Activated naive CD8-positive, alpha-beta T cell treated with anti-CD3 and anti-CD28 coated beads, Interleukin-2, amount 50 U/mL, for 24 hours (primary cell): Measurements from ENCODE around the gene RPS21.
"Not testable (repeated sequence)": the region's sequence is repeated elsewhere in the genome, so short reads cannot be mapped to it uniquely, and the experiment has no call there.

Experiments
- ATAC-seq: fragments of 150-1000 bp; cut with Tn5 transposase; one replicate; pipeline ENCODE4 v1.10.0; 2021
- DNase-seq: peaks from one replicate; pipeline ENCODE4 v3.0.0; 2021
- H3K27ac Mint-ChIP-seq: one replicate; pipeline ENCODE4 v1.8.0; 2021; ENCODE audit warnings: mild to moderate bottlenecking, mixed read lengths
- H3K27me3 Mint-ChIP-seq: one replicate; pipeline ENCODE4 v1.8.0; 2021; ENCODE audit warnings: mixed read lengths
- H3K36me3 Mint-ChIP-seq: one replicate; pipeline ENCODE4 v1.8.0; 2021; ENCODE audit warnings: low read depth, mixed read lengths
- H3K4me1 Mint-ChIP-seq: one replicate; pipeline ENCODE4 v1.8.0; 2021; ENCODE audit warnings: mixed read lengths
- H3K4me3 Mint-ChIP-seq: one replicate; pipeline ENCODE4 v1.8.0; 2021; ENCODE audit warnings: mild to moderate bottlenecking, moderate library complexity, mixed read lengths
- H3K9me3 Mint-ChIP-seq: one replicate; pipeline ENCODE4 v1.8.0; 2021; ENCODE audit warnings: mixed read lengths

RPS21 gene

DNA sequence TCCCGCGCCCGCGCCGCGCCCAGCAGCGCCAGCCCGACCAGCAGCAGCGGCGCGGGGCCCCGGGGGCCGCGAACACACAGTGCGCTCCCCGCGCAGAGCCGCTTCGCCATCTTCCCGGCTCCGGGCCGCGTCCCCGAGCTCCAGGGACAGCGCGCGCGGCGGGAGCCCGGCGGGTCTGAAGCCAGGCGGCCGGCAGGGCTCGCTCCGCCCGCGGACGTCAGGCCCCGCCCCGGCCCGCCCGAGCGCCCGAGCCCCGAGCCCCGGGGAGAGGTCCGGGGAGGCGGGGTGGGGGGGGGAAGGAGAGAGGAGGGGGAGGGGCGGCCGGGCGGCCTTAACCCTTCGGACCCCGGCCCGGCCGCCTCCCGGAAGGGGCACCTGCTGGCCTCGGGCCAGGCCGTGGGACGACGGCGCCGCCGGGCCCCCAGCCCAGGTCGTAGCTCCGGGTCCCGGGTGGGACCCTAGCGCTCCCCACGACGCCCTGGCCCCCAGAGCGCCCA lies 19.7 kb upstream of the RPS21 start, which contains the start of gene LAMA5:
Gene LAMA5, minus strand, starts transcription at position 177 of the 497 bp plus-strand sequence. Its CDS starts 67 bp downstream, at position 110.
- Mint-ChIP-seq H3K27ac (no peak within 1 kb of the TSS), H3K36me3 (no peaks in the 10 kb centered on the region), H3K4me3 (peak within 1 kb of the TSS; percentile 26), H3K9me3 (no peaks in the 10 kb centered on the region), H3K27me3 (peaks cover 26% of the 10 kb centered on the region), H3K4me1 (peaks cover 13% of the 10 kb centered on the region)
- DNase-seq: no peak
- ATAC-seq: no peak

DNA sequence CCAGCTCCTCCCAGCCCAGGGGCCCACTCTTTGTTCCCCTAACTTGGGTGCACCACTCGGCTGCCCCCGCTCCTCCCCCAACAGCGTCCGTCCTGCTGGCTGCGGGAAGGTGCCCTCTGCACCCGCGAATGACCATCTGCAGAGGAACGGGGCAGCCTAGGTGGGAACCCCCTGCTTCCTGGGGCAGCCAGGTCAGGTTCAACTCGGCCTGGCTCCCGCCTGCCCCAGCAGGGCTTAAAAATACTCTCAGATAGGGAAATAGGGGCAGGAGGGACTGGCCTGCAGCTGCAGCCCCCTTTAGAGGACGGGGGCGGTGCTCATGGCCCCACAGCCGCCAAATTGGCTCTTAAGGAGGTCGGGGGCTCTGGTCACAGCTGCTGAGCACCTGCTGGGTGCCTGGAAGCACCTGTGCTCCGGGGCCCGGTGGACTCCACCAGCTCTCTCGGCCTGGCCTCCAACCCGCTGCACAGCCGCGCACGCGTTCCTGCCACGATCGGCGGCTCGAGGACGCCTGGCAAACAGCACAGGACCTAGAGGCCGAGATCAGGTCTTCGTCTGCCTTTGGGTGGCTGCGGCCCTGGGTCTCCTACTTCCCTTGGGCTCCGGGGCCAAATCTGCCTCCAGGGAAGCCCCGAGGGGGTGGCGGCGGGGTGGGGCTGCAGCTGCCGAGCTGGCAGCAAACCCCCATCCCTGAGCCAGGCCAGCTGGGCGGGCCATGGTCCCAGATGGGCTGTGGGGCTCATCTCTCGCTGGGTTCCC lies 19.1 kb upstream of the RPS21 start:
- H3K27ac Mint-ChIP-seq: no peak overlapping the region
- no peaks in the 10 kb centered on the region for H3K36me3 Mint-ChIP-seq
- peak overlapping the region; percentile 26 for H3K4me3 Mint-ChIP-seq
- H3K27me3 Mint-ChIP-seq: peaks cover 27% of the 10 kb centered on the region
- H3K4me1 Mint-ChIP-seq: peaks cover 13% of the 10 kb centered on the region
- H3K9me3 Mint-ChIP-seq: no peaks in the 10 kb centered on the region
- ATAC-seq (no peak), DNase-seq (no peak)

DNA sequence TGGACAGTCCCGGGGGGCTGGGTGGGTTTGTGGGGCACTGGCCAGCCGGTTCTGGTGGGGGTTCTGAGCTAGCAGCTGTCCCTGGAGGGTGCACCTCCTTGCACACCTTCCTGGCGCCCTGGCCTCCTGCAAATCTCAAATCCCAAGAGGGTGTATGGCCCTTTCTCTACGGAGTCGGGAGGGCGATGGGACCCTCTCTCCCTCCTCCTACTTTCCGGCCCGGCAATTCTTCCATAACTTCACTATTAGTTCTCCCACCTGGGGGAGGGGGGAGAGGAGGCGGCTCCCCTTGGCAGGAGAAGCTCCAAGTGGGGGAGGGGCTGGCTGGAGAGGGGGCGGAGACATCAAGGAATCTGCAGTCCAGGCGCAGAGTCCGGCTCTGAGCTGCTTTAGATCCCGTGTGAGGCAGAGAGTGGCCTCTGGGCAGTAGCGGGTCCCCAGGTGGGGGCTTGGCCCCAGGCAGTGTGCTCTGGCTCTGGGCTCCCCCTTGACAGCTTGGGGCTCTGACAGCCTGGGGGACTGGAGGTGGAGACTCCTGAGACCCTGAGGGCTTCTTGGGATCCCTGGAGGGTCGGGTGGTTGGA lies 18.4 kb upstream of the RPS21 start:
- H3K27ac Mint-ChIP-seq: no peak overlapping the region
- H3K9me3 Mint-ChIP-seq: no peaks in the 10 kb centered on the region
- H3K4me3 Mint-ChIP-seq: no peak overlapping the region
- no peaks in the 10 kb centered on the region for H3K36me3 Mint-ChIP-seq
- peaks cover 13% of the 10 kb centered on the region for H3K4me1 Mint-ChIP-seq
- DNase-seq: no peak
- peaks cover 31% of the 10 kb centered on the region for H3K27me3 Mint-ChIP-seq
- no peak for ATAC-seq

DNA sequence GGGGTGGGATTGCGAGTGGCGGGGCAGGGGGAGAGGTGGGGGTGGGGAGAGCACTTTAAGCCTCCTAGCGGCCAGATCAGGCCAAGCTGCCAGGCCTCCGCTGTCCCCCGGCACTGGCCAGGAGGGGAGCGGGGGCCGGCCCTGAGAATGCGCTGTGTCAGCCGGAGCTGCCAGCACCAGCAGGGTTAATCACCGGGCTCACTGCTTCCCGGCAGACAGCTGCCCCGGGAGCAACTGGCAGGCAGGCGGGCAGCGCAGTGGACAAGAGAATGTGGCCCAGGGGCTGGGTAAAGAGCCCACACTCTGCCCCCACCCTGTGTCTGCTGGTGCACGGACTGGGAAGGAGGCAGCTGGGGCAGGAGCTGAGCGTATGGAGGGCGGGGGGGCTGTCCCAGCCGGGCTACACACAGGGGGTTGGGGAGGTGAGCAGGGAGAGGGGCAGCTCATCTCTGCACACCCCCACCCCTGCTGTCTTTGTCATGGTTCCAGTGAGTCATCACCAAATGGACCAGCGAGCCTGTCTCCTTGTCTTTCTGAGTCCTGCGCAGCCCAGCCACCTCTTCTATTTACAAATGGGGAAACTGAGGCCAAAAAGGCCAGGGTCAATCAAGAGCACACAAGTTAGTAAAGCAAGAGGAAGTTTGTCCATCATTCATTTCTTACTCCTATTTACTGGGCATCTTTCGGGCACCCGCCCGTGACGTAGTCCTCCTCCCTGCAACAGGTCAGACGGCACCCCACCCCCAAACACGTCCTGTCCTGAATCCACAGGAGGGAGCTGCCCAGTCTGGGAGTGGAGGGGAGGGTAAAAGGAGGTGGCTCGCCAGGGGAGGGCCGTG lies 17.7 kb upstream of the RPS21 start:
- DNase-seq (no peak), ATAC-seq (no peak)
- peaks cover 31% of the 10 kb centered on the region for H3K27me3 Mint-ChIP-seq
- H3K27ac Mint-ChIP-seq: no peak overlapping the region
- H3K4me1 Mint-ChIP-seq: peaks cover 13% of the 10 kb centered on the region
- H3K9me3 Mint-ChIP-seq: no peaks in the 10 kb centered on the region
- H3K4me3 Mint-ChIP-seq: no peak overlapping the region
- no peaks in the 10 kb centered on the region for H3K36me3 Mint-ChIP-seq

DNA sequence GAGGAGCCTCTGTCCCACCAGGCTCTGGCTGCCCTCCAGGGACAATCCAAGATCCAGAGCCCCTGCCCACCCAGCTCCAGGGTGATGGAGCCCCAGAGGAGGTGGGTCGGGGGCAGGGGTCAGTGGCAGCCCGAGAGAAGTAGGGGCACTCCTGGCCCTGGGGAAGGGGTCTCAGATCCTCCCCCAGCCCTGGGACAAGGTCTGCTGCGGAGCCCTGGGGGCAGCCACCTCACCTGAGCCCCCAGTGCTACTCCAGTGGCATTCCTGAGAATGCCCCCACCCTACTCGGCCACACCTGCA lies 17.1 kb upstream of the RPS21 start:
- H3K4me1 Mint-ChIP-seq: peaks cover 13% of the 10 kb centered on the region
- ATAC-seq (no peak), DNase-seq (no peak)
- no peaks in the 10 kb centered on the region for H3K9me3 Mint-ChIP-seq
- H3K27ac Mint-ChIP-seq: no peak overlapping the region
- no peak overlapping the region for H3K4me3 Mint-ChIP-seq
- H3K36me3 Mint-ChIP-seq: no peaks in the 10 kb centered on the region
- peaks cover 30% of the 10 kb centered on the region for H3K27me3 Mint-ChIP-seq

DNA sequence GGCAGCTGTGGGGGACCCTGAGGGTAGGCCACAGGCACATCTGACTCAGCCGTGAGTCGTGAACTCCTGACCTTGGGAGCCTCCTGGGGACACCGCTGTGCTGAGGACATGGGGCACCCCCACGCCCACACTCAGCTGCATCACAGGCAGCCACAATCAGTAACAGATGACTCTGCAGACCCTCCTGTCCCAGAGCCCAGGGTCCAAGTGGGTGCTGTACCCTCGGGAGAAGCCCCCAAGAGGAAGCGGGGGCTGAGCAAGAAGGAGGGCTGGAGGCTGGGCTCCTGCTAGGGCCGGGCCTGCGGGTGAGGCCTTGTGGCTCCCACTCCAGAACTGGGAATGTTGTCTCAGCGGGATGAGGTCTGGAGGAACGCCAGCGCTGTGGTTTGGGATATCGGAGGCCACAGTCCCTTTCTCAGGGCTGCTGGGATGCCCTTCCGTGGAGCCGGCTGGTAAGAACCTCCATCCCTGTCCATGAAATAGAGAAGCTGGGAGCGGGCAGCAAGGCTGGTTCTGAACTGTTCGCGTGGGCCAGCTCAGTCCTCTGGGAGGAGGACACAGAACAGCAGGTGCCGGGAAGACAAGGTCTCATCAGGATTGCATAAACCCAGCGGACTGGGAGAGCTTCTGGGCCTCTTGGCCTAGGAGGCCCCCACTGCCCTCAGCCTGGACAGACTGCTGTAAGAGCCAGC lies 16.6 kb upstream of the RPS21 start:
- Mint-ChIP-seq H3K27me3 (peaks cover 25% of the 10 kb centered on the region), H3K4me1 (peaks cover 13% of the 10 kb centered on the region), H3K27ac (no peak overlapping the region), H3K4me3 (no peak overlapping the region), H3K36me3 (no peaks in the 10 kb centered on the region), H3K9me3 (no peaks in the 10 kb centered on the region)
- DNase-seq (peak; percentile 71), ATAC-seq (peak; percentile 82)

DNA sequence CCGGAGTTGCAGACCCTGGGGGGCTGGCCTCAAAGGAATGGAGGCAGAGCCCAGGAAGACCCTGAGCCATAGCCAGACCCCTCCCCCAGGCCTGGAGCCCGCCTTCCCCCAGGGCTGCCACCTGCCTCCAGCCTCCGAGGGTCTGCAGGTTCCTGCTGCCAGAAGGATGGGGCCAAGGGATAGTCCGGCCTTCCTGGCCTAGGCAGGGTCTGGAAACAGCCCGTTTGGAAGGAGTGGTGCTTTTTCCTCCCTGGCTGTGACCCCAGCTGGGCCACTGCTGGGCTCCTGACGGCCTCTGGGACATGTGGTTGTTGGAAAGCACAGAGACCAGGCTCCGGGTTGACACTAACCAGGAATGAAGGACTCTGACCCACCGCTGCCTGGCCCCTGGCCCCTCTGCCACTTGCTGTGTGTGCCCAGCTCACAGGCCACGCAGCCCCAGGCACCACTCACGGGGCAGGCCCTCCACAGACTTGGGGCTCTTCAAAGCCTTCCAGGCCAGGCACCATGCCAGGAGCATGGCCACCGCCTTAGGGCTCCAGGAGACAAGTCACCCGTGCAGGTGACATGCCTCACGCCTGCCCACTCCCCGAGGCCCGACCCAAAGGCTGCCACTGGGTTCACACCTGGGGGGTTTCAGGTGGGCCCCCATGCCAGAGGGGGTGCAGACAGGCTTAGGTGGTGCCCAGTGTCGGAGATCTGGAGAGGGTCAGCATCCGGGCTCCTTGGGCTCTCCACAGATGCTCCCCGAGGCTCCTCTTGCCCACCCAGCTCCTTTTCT lies 15.9 kb upstream of the RPS21 start:
- Mint-ChIP-seq H3K27ac (no peak overlapping the region), H3K36me3 (no peaks in the 10 kb centered on the region), H3K4me3 (no peak overlapping the region), H3K9me3 (no peaks in the 10 kb centered on the region), H3K27me3 (peaks cover 22% of the 10 kb centered on the region), H3K4me1 (peaks cover 13% of the 10 kb centered on the region)
- DNase-seq (no peak), ATAC-seq (no peak)

DNA sequence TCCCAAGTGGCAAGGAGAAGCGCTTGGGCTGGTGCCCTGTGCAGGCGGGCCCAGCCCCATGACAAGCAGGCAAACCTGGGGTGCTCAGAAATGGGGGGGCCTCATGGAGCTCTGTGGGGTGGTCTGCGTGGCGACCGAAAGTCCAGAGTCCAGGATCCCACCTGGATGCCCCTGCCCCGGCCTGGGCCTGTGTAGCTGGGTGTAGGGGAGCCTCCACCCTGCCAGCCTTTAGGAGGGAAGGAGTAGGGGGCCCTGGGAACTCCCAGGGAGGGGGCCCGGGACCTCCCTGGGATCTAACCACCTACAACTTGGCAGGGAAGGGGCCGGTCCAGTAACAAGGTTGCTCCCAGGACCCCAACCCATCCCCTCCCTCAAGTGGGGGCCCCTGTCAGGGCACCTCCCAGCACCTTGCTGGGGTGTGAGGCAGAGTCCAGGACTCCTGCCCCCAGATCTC lies 15.3 kb upstream of the RPS21 start:
- no peak for DNase-seq
- H3K4me1 Mint-ChIP-seq: peaks cover 13% of the 10 kb centered on the region
- peaks cover 22% of the 10 kb centered on the region for H3K27me3 Mint-ChIP-seq
- no peak overlapping the region for H3K27ac Mint-ChIP-seq
- no peaks in the 10 kb centered on the region for H3K36me3 Mint-ChIP-seq
- no peak for ATAC-seq
- H3K4me3 Mint-ChIP-seq: no peak overlapping the region
- H3K9me3 Mint-ChIP-seq: no peaks in the 10 kb centered on the region

DNA sequence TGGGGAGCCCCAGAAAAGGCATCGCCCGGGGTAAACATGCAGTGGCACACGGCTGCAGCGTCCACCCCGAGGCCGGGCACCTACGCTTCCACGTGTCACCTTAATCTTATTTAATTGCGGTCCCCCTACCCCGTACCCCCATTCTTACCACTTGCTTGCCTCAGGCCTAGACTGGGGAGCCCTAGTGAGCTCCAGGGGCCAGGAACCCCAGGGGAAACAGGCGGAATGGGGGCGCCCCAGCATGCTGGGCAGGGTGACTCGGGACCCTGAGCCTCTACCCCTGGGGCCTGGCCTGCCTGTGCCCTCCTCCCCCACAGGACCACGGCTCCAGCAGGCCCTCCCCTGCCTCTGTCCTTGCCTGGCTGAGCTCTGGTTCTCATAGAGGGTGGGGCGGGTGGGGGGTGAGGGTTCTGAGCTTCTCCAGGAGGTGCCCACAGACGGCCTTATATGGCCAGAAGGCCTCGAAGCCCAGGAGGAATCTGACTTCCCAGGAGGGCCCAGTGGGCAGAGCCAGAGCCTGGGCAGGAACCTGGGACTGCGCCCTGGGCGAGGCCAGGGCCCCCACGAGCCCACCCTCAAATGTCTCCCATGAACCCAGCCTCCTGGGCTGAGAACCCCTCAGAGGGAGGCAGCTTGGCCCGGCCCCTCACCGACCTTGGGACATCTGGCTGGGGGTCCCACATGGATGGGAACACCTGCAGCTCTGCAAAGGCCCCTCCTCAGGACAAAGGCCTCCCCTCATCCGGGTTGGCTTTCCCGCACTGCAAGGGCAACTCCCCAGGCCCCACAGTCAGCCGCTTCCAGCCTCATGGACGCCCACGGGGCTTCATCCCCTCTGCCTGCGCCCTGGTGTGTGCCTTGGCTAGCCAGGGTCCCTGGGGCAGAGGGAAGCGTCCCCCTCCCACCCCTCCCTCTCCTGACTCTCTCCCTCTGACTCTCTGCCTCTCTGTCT lies 14.6 kb upstream of the RPS21 start:
- ATAC-seq (no peak), DNase-seq (no peak)
- no peak overlapping the region for H3K27ac Mint-ChIP-seq
- H3K4me3 Mint-ChIP-seq: no peak overlapping the region
- no peaks in the 10 kb centered on the region for H3K9me3 Mint-ChIP-seq
- peaks cover 22% of the 10 kb centered on the region for H3K27me3 Mint-ChIP-seq
- H3K36me3 Mint-ChIP-seq: no peaks in the 10 kb centered on the region
- H3K4me1 Mint-ChIP-seq: peaks cover 13% of the 10 kb centered on the region

DNA sequence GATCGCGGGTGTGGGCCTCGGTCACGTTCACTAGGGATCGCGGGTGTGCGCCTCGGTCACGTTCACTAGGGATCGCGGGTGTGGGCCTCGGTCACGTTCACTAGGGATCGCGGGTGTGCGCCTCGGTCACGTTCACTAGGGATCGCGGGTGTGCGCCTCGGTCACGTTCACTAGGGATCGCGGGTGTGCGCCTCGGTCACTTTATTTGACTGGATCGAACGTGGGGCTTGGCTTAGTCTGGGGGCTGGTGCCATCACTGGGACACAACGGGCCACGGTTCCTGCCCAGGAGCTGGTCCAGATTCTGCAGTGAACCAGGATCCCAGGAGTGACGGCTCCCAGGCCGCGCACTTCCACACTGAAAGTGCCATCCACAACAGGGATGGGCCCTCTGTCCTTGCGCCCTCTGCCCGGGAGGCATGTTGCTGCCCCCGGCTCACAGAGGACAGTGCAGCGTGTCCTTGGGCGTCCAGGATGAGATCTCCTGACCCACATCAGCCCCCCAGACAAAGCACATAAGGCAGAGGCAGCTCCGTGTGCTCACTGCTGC lies 13.2 kb upstream of the RPS21 start:
- not testable (repeated sequence) for DNase-seq

DNA sequence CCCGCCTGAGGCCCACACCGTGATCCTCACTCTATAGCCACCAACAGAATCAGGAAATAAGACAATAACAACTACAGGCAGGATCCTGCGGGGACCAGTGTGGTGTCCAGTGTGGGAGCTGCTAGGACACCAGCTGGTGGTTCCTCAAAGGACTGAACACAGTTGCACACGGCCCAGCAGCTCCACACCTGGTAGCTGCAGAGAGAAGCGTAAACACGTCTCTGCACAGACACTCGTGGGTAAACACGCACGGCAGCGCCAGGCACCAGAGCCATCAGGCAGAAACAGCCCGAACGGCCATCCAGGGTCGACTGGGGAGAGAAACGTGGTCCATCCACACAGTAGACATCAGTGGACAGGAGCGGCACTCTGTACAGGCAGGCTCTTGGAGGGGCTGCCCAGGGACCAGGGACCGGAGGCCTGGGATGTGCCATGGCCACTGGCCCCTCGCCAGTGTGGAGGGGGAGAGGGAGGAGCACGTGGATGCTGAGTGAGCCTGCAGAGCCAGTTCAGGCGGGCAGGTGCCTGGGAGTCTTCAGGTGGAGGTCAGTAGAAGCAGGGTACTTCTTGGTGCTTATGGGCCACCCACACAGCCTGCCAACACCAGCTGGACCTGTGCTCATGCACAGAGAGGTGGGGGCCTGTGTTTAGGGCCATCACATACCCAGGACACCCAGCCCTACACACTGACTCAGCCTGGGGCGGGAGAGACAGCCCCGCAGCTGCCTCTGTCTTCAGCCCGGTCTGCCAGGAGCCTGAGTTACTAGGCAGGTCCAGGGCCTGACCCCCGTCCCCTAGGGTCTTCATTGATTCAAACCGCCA lies 12.4 kb upstream of the RPS21 start:
- no peaks in the 10 kb centered on the region for H3K36me3 Mint-ChIP-seq

More for the DNA sequence above, 13.2 kb upstream of the RPS21 start:
- H3K36me3 Mint-ChIP-seq, H3K27ac Mint-ChIP-seq, H3K4me3 Mint-ChIP-seq, ATAC-seq, H3K9me3 Mint-ChIP-seq: not testable (repeated sequence)
- H3K27me3 Mint-ChIP-seq: peaks cover 12% of the 10 kb centered on the region
- H3K4me1 Mint-ChIP-seq: peaks cover 10% of the 10 kb centered on the region

More for the DNA sequence above, 12.4 kb upstream of the RPS21 start:
- DNase-seq (no peak), ATAC-seq (no peak)
- Mint-ChIP-seq H3K4me3 (no peak overlapping the region), H3K27me3 (peaks cover 5% of the 10 kb centered on the region), H3K4me1 (peaks cover 4% of the 10 kb centered on the region), H3K27ac (no peak overlapping the region), H3K9me3 (no peaks in the 10 kb centered on the region)
